Ascending aorta (tissue), 2 donors: Measurements from ENCODE around the gene CEACAM3. TPM values are rescaled to one million over a fixed set of nuclear protein-coding genes. Genes with fewer than 3 reads are reported as not detected.
A peak's percentile ranks its signal among the peaks of the same experiment; 100 is the strongest.
"Not testable (repeated sequence)": the region's sequence is repeated elsewhere in the genome, so short reads cannot be mapped to it uniquely, and the experiment has no call there.

Experiments used
- DNase-seq, 2 donors: peaks; one replicate each; pipeline ENCODE4 v3.0.0-alpha.2; 2019; ENCODE audit warnings: low spot score in 2 of 2
- H3K27ac ChIP-seq, 2 donors: fragments of 200-600 bp; sonication (generic); one replicate each; pipeline ENCODE4 v1.5.1; 2016 to 2017; ENCODE audit warnings: mild to moderate bottlenecking in 1 of 2
- H3K27me3 ChIP-seq: fragments of 200-600 bp; sonication (generic); one replicate; pipeline ENCODE4 v1.5.1; 2017
- H3K36me3 ChIP-seq, 2 donors: fragments of 200-600 bp; sonication (generic); one replicate each; pipeline ENCODE4 v1.5.1; 2016
- H3K4me1 ChIP-seq, 2 donors: fragments of 200-600 bp; sonication (generic); one replicate each; pipeline ENCODE4 v1.5.1; 2016 to 2017; ENCODE audit warnings: mild to moderate bottlenecking in 1 of 2
- H3K4me3 ChIP-seq, 2 donors: fragments of 200-600 bp; sonication (generic); one replicate each; pipeline ENCODE4 v1.5.1; 2016 to 2017; ENCODE audit warnings: mild to moderate bottlenecking in 1 of 2
- H3K9me3 ChIP-seq, 2 donors: fragments of 200-600 bp; sonication (generic); one replicate each; pipeline ENCODE4 v1.5.1; 2016
- intact Hi-C: fragments of 100-400 bp; cut with DNase I; formaldehyde crosslinking; loops from one replicate; pipeline ENCODE4 v1.15.1; 2023
- total RNA-seq: library from RNA; depleted of rRNA; stranded (reverse); fragments of >200 nt; gene quantifications from one replicate; pipeline ENCODE4 v1.1.0, GENCODE V29; 2016
- TF ChIP-seq, protein P1 (sequence below), 3 experiments: fragments of 200-600 bp in 2 of 3; fragments of 450-650 bp in 1 of 3; sonication (generic) in 2 of 3; IDR thresholded peaks; one replicate each; pipeline ENCODE4 v1.5.1; 2016 to 2019; ENCODE audit warnings: antibody characterized with exemption in 3 of 3, mild to moderate bottlenecking in 1 of 3, moderate library complexity in 1 of 3

CEACAM3 gene
- total RNA-seq = not detected

DNA sequence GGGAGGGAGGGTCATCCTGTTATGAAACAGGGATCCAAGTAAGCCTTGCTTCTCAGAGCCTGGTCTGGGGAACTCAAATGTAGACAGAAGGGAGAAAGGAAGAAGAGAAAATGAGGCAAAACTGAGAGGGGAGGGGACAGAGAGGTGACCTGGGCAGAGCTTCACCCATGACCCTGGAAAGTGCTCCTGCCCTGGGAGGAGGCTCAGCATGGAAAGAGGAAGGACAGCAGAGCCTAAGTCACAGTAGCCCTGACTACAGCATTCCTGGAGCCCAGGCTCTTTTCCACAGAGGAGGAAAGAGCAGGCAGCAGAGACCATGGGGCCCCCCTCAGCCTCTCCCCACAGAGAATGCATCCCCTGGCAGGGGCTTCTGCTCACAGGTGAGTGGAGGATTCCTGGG lies at the start of gene CEACAM3:
Gene CEACAM3 (plus strand): TSS at position 226 of the 400 bp plus-strand sequence. CDS start 91 bp downstream, at position 317.
- H3K4me3 ChIP-seq = no peak within 1 kb of the TSS
- no peaks in the 10 kb centered on the region for H3K27me3 ChIP-seq
- no peak for DNase-seq
- peaks cover 0 to 5% of the 10 kb centered on the region in 2 donors for H3K9me3 ChIP-seq
- TF ChIP-seq, protein P1, sequence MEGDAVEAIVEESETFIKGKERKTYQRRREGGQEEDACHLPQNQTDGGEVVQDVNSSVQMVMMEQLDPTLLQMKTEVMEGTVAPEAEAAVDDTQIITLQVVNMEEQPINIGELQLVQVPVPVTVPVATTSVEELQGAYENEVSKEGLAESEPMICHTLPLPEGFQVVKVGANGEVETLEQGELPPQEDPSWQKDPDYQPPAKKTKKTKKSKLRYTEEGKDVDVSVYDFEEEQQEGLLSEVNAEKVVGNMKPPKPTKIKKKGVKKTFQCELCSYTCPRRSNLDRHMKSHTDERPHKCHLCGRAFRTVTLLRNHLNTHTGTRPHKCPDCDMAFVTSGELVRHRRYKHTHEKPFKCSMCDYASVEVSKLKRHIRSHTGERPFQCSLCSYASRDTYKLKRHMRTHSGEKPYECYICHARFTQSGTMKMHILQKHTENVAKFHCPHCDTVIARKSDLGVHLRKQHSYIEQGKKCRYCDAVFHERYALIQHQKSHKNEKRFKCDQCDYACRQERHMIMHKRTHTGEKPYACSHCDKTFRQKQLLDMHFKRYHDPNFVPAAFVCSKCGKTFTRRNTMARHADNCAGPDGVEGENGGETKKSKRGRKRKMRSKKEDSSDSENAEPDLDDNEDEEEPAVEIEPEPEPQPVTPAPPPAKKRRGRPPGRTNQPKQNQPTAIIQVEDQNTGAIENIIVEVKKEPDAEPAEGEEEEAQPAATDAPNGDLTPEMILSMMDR (IDR thresholded peaks at IDR 0.05) = no peak
- H3K36me3 ChIP-seq = no peaks in the 10 kb centered on the region
- no peaks in the 10 kb centered on the region for H3K4me1 ChIP-seq
- no peak within 1 kb of the TSS for H3K27ac ChIP-seq
- intact Hi-C loops = no loop called here

- TF ChIP-seq, protein P1 (IDR thresholded peaks at IDR 0.05) = no peak
- intact Hi-C loops = no loop called here
- no peaks in the 10 kb centered on the region for H3K4me1 ChIP-seq
- H3K4me3 ChIP-seq = no peak overlapping the region
- H3K36me3 ChIP-seq = no peaks in the 10 kb centered on the region
- no peaks in the 10 kb centered on the region for H3K9me3 ChIP-seq
- H3K27me3 ChIP-seq = no peaks in the 10 kb centered on the region
- no peak for DNase-seq
- no peak overlapping the region for H3K27ac ChIP-seq
These were observed 49.7 kb upstream of the CEACAM3 start for GRCh38 chr19:41746593-41747227.

- H3K4me1 ChIP-seq = no peaks in the 10 kb centered on the region
- intact Hi-C loops = no loop called here
- DNase-seq = no peak
- H3K4me3 ChIP-seq = no peak overlapping the region
- no peaks in the 10 kb centered on the region for H3K27me3 ChIP-seq
- H3K9me3 ChIP-seq = no peaks in the 10 kb centered on the region
- no peaks in the 10 kb centered on the region for H3K36me3 ChIP-seq
- H3K27ac ChIP-seq = no peak overlapping the region
- TF ChIP-seq, protein P1 (IDR thresholded peaks at IDR 0.05) = no peak
These were observed 48.4 kb upstream of the CEACAM3 start for GRCh38 chr19:41748012-41748411.

GRCh38 chr19:41750248-41751134 lies 45.9 kb upstream of the CEACAM3 start:
- H3K36me3 ChIP-seq, H3K4me1 ChIP-seq, intact Hi-C loops, H3K9me3 ChIP-seq, H3K27me3 ChIP-seq, H3K27ac ChIP-seq, DNase-seq, H3K4me3 ChIP-seq: not testable (repeated sequence)

GRCh38 chr19:41753159-41753558 lies 43.2 kb upstream of the CEACAM3 start:
- Histone ChIP-seq H3K27ac (no peak overlapping the region), H3K36me3 (no peaks in the 10 kb centered on the region), H3K4me3 (no peak overlapping the region), H3K27me3 (no peaks in the 10 kb centered on the region), H3K9me3 (no peaks in the 10 kb centered on the region), H3K4me1 (no peaks in the 10 kb centered on the region)
- intact Hi-C loops = no loop called here
- no peak for DNase-seq
- TF ChIP-seq, protein P1 (IDR thresholded peaks at IDR 0.05) = peak; percentile 16 to 43 (median 17)

- DNase-seq = no peak
These were observed 42.4 kb upstream of the CEACAM3 start for GRCh38 chr19:41753936-41754529.

More at GRCh38 chr19:41753936-41754529, 42.4 kb upstream of the CEACAM3 start:
- Histone ChIP-seq H3K27ac (no peak overlapping the region), H3K4me3 (no peak overlapping the region), H3K27me3 (no peaks in the 10 kb centered on the region), H3K36me3 (no peaks in the 10 kb centered on the region), H3K4me1 (no peaks in the 10 kb centered on the region), H3K9me3 (no peaks in the 10 kb centered on the region)
- TF ChIP-seq, protein P1 (IDR thresholded peaks at IDR 0.05) = peak in 2 of 3 experiments; percentile 47
- intact Hi-C loops = no loop called here
